ENCODE data around the gene KRT86. TPM values are rescaled to one million over a fixed set of nuclear protein-coding genes. Genes with fewer than 3 reads are reported as not detected.
"Not testable (repeated sequence)": the region's sequence is repeated elsewhere in the genome, so short reads cannot be mapped to it uniquely, and the experiment has no call there.

The KRT86 gene
- total RNA-seq, 1 experiment from 2014 or later = not detected

GRCh38 chr12:52238207-52238840 is 36.1 kb upstream of the KRT86 start:
- DNase-seq (ENCODE audit: low spot score) = no peak
- in situ Hi-C loops (cut with HindIII; ENCODE audit: low sequenced_read_pairs) = no loop called here

GRCh38 chr12:52238916-52239646 is 35.4 kb upstream of the KRT86 start:
- in situ Hi-C loops (cut with HindIII; ENCODE audit: low sequenced_read_pairs) = no loop called here
- DNase-seq (ENCODE audit: low spot score) = no peak

DNA sequence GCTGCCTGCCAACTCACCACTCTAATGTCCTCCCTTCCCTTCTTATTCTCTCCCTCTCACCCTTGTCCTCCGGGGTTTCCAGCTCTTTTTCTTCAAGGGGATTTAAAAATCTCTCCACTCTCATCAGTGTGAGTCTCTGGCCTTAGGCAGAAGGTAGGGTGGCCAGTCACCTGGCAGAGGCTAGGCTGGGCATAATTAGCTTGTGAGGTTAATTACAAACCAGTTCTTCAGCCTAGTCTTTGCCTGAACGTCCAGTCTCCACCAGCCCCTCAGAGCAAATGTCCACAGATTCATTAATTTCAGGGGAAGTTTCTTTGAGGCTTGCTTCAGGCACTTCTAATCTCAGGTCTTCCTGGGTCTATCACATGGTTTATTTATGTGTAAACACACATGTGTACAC is 34.7 kb upstream of the KRT86 start:
- in situ Hi-C loops (cut with HindIII; ENCODE audit: low sequenced_read_pairs) = no loop called here
- no peak for DNase-seq (ENCODE audit: low spot score)

DNA sequence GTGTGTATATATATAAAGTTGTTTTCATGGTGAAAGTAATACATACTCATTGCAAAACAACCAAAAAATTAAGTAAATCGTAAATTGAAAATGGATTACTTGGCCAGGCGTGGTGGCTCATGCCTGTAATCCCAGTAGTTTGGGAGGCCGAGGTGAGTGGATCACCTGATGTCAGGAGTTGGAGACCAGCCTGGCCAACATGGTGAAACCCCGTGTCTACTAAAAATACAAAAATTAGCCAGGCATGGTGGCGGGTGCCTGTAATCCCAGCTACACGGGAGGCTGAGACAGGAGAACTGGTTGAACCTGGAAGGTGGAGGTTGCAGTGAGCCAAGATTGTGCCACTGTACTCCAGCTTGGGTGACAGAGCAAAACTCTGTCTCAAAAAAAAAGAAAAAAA is 34.2 kb upstream of the KRT86 start:
- in situ Hi-C loops (cut with HindIII; ENCODE audit: low sequenced_read_pairs); DNase-seq (ENCODE audit: low spot score): not testable (repeated sequence)

DNA sequence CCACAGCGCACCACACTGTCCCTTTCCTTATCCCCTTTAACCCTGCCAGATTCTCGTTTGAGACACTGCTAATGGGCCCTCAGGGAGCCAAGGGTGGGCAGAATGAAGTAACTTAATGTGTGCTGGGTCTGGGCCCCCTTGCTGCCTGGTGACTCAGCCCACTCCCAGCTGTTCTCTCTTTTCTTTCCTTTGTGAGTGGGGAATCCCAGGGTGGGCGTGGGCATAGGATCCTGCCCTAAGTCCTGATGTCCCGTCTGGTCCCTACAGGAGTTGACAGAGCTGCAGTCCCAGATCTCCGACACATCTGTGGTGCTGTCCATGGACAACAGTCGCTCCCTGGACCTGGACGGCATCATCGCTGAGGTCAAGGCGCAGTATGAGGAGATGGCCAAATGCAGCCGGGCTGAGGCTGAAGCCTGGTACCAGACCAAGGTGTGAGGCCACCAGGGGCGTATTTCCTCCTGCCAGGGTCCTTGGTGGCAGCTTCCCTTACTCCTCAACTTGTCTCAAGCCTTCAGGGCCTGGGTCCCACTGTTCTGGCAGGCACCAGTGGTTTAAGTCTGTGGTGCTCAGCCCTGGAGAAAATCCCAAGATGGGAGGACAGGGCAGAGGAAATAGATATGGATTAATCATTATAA is 33.1 kb upstream of the KRT86 start:
- DNase-seq (ENCODE audit: low spot score) = no peak

GRCh38 chr12:52242442-52243258 is 31.8 kb upstream of the KRT86 start:
- no peak for DNase-seq (ENCODE audit: low spot score)
- in situ Hi-C loops (cut with HindIII; ENCODE audit: low sequenced_read_pairs) = no loop called here

More for the DNA sequence above, 33.1 kb upstream of the KRT86 start:
- in situ Hi-C loops (cut with HindIII; ENCODE audit: low sequenced_read_pairs) = no loop called here

DNA sequence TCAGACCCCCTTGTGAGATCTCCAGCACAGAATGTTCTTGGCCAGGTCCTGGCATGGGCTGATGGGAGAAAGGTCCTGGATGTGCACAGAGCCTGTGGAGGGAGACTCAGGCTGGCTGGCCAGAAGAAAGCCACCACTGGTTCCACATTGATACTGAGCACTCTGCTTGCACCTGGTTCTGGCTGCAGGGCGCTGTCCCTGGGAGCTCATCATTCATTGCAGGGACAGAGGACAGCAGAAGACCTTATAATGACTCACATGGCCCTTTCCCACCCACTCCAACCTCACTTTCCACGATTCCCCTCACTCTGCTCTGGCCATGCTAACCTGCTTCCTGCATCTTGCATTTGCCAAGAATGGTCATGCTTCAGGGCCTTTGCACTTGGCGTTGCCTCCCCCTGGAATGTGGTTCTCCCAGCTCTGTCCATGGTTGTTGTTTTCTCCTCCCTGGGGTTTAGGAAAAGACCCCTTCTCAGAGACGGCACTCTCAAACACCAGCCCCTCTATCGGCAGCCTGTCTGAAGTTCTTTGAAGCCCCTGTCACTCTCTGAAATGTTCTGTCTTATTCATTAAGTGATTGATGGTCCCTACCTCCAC is 31.1 kb upstream of the KRT86 start:
- no peak for DNase-seq (ENCODE audit: low spot score)
- in situ Hi-C loops (cut with HindIII; ENCODE audit: low sequenced_read_pairs) = no loop called here

GRCh38 chr12:52243856-52244614 is 30.4 kb upstream of the KRT86 start:
- DNase-seq (ENCODE audit: low spot score) = no peak
- in situ Hi-C loops (cut with HindIII; ENCODE audit: low sequenced_read_pairs) = no loop called here

- no peak for DNase-seq (ENCODE audit: low spot score)
- in situ Hi-C loops (cut with HindIII; ENCODE audit: low sequenced_read_pairs) = no loop called here
These were observed 29.8 kb upstream of the KRT86 start for GRCh38 chr12:52244615-52244994.

DNA sequence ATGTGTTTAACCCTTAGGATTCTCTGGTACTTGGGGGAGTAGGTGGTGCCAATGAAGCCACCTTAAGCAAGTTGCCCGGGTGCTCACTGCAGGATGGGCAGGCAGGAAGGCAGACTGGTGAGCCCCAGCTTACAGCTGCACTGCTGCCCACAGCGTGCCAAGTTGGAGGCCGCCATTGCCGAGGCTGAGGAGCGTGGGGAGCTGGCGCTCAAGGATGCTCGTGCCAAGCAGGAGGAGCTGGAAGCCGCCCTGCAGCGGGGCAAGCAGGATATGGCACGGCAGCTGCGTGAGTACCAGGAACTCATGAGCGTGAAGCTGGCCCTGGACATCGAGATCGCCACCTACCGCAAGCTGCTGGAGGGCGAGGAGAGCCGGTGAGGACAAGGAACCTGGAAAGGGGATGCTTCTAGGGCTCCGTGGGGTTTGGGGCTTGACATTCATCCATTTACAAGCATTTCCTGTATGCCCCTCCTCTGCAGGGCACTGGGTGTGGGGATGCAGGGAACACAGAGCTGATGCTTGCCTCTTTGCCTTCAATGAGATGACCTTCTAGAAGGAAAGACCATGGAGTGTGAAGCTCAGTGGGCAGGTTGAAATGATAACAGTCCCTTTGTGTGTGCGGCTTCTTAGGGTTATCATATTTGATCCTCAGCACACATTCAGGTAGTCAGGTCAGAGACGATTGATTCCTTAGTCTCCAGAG is 29.0 kb upstream of the KRT86 start:
- in situ Hi-C loops (cut with HindIII; ENCODE audit: low sequenced_read_pairs) = no loop called here

DNA sequence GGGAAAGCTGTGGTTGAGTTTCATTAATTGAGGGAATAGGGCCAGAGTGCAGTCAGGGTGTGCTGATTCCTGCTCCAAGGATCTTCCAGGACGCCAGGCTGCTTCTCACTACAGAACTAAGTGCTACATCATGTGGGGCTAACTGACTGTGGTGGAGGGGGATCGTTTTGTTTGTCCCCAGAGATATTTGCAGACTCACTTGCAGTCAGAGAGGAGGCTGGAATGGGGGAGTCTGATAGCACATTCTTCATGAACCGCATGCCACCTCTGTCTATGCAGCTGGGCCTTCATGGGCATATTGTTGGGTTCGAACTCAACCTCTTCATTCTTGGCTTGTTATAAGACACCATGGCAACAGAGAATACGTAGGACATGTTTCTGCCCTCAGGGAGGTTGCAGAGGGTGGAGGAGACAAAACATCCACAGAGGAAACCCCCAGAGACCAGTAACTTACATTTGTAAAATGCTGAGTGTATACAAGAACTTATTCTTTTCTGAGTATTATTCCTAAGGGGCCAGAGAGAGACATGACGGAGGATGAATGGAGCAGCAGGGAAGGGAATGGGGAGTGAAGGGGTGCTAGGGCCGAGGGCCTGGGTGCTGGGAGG is 28.4 kb upstream of the KRT86 start:
- in situ Hi-C loops (cut with HindIII; ENCODE audit: low sequenced_read_pairs) = no loop called here
- no peak for DNase-seq (ENCODE audit: low spot score)

More for the DNA sequence above, 29.0 kb upstream of the KRT86 start:
- DNase-seq (ENCODE audit: low spot score) = peak; percentile 7

DNA sequence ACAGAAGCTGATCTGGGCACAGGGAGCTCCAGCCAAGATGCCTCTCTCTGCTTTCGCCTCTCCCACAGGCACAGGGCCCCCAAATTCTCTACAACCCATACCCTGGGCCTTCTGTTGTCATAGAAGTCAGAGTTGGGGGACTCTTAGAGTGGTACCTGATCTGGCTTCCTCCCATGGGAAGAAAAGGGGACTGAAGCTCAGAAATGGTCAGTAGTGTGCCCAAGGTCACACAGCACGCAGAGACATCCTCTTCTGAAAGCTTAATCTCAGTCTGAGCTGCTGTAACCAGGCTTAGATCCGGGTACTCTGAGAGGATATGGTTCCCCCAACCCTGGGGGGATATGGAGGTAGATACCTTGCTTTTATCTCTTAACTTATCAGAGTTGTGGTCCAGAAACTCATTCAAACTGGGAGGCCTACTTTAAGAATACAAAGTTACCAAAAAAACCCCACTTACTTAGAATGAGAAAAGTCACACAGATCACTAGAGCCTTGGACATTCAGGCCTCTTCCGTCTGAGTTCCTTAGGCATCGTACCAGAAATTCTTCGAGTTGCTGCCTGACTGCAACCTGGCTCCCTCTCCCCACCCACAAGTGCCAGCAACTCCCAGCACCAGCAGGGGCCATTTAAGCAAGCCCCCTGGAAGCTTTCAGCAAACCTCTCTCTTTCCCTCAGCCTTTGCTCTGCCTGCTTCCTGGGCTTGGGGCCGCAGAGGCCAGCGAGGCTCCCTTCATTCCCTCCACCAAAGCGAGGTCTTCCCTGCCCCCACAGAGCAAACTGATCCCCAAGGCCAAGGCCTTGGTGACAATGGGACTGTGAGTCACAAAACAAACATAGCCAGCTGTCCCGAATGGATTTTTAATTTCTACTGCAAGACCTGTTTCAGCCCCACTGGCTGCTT is 27.5 kb upstream of the KRT86 start:
- in situ Hi-C loops (cut with HindIII; ENCODE audit: low sequenced_read_pairs) = no loop called here
- DNase-seq (ENCODE audit: low spot score) = no peak

GRCh38 chr12:52247622-52248540 is 26.6 kb upstream of the KRT86 start:
- in situ Hi-C loops (cut with HindIII; ENCODE audit: low sequenced_read_pairs) = no loop called here
- DNase-seq (ENCODE audit: low spot score) = no peak

DNA sequence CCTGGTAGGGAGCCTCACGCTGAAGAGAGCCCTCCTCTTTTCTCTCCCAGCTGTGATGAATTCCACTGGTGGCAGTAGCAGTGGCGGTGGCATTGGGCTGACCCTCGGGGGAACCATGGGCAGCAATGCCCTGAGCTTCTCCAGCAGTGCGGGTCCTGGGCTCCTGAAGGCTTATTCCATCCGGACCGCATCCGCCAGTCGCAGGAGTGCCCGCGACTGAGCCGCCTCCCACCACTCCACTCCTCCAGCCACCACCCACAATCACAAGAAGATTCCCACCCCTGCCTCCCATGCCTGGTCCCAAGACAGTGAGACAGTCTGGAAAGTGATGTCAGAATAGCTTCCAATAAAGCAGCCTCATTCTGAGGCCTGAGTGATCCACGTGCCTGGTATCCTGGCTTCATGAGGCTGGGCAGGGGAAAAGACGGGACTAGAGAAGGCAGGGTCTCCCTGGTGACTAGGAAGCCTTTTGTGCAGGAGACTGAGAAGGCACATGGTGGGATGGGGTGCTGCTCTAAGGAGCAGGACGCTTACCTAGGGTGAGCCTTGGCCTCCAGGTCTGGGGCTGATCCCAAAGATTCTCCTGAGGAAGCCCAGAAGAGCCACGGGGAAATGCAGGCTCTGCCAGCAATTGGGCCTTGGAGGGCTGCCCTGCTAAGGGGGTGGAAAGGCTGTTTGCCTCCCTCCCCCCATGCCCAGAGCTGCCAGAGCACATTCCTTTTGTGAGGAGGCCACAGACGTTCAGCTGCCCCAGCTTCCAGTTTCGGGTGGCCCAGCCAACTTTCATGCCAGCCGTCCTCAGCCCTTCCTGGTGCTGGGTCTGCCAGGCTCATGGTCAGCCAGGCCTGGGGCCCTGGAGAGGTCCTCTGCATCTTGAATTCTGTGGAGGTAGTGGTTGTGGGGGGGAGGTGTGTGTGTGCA is 25.6 kb upstream of the KRT86 start:
- peak; percentile 18 for DNase-seq (ENCODE audit: low spot score)
- in situ Hi-C loops (cut with HindIII; ENCODE audit: low sequenced_read_pairs) = no loop called here
